ENCODE results near the gene RAB3GAP2.
"Not testable (repeated sequence)": the region's sequence is repeated elsewhere in the genome, so short reads cannot be mapped to it uniquely, and the experiment has no call there.

RAB3GAP2 gene

DNA sequence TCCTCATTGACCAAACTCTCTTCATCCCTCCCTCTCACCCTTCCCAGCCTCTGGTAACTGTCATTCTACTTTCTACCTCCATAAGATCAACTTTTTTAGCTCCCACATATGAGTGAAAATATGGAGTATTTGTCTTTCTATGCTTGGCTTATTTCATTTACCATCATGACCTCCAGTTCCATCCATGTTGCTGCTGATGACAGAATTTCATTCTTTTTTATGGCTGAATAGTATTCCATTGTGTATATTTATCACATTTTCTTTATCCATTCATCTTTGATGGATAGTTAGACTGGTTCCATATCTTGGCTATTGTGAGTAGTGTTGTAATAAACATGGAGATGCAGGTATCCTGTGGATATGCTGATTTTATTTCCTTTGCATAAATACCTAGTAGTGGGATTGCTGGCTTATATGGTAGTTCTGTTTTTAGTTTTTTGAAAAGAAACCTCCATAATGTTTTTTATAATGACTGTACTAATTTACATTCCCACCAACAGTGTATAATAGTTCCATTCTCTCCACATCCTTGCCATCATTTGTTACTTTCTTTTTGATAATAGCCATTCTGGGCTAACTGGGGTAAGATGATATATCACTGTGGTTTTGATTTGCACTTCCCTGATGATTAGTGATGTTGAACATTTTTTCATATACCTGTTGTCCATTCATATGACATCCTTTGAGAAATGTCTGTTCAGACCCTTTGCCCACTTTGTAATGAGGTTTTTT, 142.6 kb downstream of the RAB3GAP2 start:
- no peak for DNase-seq

DNA sequence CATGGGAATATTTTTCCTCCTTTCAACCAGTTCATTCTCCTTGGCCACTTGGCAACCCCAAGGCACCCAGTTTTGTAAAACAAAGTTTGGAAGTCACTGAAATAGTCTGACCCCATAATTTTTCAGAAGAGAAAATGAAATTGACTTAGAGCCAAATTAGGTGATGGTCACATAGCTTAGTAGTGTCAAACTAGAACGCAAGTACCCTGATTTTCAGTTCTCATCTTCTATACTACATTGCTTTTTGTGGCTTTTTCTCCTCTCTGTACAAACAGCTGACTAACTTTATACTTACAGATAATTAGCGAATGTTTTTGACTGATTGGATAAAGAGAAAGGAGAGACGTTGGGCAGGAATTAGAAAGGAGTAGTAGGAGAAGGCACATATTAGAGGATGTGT, 145.2 kb downstream of the RAB3GAP2 start:
- no peak for DNase-seq

- DNase-seq, result no peak
Measured at GRCh38 chr1:220124542-220124941, 147.7 kb downstream of the RAB3GAP2 start.

DNA sequence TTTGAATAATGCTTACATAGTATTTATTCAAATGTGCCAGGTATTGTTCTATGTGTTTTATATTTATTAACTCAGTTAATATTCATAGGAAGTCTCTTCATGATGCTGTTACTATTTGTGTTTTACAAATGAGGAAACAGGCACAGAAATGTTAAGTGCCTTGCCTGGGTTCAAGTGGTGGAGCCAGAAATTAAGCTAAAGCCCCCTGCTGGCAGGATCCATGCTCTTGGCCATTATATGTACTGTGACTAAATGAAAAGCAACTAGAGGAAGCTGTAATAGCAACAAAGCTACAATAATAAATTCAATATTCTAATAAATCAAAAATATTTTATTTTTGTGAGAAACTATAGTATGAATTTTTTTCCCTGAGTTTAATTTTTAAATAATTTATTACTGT, 148.4 kb downstream of the RAB3GAP2 start:
- no peak for DNase-seq

DNA sequence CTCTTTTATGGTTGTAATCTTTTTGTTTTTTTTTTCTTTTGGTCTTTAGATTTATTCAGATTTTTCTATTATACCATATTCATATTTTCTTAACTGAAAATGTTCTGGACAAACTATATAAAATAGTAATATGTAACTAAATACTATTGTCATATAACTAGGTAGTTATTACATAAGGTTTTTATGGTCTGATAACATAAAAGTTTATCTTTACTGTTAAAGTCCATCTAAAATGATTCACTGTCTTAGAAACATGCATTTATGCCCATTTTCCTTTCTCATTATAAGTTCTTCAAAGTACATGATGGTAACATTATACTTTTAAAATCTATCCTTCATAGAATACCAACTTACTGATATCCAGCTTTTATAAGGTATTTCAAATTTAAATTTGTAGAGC, 149.2 kb downstream of the RAB3GAP2 start:
- DNase-seq, result no peak

DNA sequence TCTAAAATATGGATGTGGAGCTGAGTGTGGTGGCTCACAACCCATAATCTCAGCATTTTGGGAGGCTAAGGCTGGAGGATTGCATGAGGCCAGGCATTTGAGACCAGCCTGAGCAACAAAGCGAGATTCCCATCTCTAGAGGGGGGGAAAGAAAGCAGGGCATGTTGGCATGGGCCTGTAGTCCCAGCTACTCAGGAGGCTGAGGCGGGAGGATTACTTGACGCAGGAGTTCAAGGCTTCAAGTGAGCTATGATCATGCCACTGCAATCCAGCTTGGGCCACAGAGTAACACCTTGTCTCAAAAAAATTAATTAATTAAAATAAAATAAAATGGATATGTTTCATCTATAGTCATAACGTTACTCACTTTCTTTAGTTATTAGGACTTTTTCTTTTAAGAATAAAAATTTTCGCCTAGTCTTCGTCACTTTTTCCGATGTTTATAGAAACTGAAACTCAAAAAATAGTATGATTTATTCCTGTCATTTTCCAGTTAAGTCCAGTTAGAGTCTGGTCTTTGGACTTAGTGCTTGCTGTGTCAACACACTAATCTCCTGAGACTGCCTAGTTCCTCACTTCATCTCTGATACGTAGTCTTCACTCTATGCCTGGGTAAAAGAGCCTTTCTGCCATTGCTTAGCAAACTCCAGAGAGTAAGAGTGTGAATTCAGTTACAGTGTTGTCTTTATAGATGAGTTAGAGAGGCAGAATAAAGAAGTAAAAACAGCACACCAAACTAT, 150.3 kb downstream of the RAB3GAP2 start:
- DNase-seq, result no peak

DNA sequence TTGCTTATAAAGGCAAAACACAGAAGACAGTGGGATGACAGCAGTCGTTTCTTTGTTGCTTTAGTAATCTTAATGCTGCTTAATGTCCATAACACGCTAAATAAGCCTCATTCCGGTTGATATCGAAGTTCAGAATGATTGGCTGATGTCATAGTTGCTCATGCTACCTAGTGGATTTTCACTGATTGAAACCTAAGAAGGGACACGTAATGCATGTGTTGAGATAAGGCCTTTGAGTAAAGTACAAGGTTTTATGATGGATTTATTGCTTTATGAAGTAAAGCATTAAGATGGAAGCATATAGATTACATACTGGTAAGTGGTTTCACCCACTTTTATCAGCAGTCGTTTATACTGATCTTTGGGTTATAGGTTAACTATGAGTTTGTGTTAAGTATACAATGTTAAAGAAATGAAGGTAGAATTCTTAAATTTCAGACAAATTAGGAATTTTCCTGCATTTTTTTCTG, 153.2 kb downstream of the RAB3GAP2 start:
- DNase-seq, result no peak

GRCh38 chr1:220113136-220113695, 159.0 kb downstream of the RAB3GAP2 start:
- peak; percentile 8 for DNase-seq

DNA sequence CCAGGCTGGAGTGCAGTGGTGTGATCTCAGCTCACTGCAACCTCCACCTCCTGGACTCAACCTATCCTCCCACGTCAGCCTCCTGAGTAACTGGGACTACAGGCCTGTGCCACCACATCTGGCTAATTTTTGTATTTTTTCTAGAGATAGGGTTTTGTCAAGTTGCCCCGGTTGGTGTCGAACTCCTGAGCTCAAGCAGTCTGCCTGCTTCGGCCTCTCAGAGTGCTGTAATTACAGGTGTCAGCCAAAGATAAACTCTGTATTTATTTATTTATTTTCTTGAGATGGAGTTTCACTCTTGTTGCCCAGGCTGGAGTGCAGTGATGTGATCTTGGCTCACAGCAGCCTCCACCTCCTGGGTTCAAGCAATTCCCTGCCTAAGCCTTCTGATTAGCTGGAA, 159.7 kb downstream of the RAB3GAP2 start:
- DNase-seq, result not testable (repeated sequence)

- not testable (repeated sequence) for DNase-seq
Measured at GRCh38 chr1:220110473-220110872, 161.8 kb downstream of the RAB3GAP2 start.

GRCh38 chr1:220099826-220100225, 172.4 kb downstream of the RAB3GAP2 start:
- no peak for DNase-seq

All from NCI-H1105 treated with DMSO at 0.1 percent for 48 hours (cell line).